Measurements from ENCODE around the gene MEDAG.

DNA sequence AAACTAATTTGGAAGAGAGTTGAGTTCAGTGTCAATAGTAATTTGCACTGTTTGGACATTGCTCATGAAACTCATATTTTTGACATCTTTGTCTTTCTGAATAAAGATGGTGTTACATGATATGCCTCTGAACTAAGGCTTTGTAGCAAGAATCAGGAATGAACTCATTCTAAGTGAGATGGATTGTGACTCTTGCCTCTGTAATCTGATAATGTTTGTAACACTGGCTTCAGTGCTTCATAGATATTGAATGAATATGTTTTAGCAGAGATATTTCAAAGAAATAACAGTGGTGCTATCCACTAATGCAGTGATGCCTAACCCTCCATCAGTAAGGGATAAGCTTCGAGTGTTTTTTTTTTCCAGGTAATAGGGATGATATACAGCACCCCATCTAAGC is 59.3 kb downstream of the MEDAG start:
- no peak for TF ChIP-seq BCL11A (tag by site-specific recombination; IDR thresholded peaks at IDR 0.05; ENCODE audit: low read depth)
- TF ChIP-seq, protein P1, sequence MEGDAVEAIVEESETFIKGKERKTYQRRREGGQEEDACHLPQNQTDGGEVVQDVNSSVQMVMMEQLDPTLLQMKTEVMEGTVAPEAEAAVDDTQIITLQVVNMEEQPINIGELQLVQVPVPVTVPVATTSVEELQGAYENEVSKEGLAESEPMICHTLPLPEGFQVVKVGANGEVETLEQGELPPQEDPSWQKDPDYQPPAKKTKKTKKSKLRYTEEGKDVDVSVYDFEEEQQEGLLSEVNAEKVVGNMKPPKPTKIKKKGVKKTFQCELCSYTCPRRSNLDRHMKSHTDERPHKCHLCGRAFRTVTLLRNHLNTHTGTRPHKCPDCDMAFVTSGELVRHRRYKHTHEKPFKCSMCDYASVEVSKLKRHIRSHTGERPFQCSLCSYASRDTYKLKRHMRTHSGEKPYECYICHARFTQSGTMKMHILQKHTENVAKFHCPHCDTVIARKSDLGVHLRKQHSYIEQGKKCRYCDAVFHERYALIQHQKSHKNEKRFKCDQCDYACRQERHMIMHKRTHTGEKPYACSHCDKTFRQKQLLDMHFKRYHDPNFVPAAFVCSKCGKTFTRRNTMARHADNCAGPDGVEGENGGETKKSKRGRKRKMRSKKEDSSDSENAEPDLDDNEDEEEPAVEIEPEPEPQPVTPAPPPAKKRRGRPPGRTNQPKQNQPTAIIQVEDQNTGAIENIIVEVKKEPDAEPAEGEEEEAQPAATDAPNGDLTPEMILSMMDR (tag by site-specific recombination; IDR thresholded peaks at IDR 0.05): no peak
